ENCODE data around the gene NRG2. TPM values are rescaled to one million over a fixed set of nuclear protein-coding genes. Genes with fewer than 3 reads are reported as not detected.

Gene NRG2
- total RNA-seq, 1 experiment from 2014 or later: 0.17 TPM

- DNase-seq (ENCODE audit: low read depth): no peak
These were observed 162.5 kb downstream of the NRG2 start for GRCh38 chr5:139880416-139881142.

GRCh38 chr5:139878093-139878492 lies 165.0 kb downstream of the NRG2 start:
- peak; percentile 27 for DNase-seq (ENCODE audit: low read depth)

- DNase-seq (ENCODE audit: low read depth): peak; percentile 81
These were observed 165.9 kb downstream of the NRG2 start for GRCh38 chr5:139877129-139877597.

- DNase-seq (ENCODE audit: low read depth): no peak
These were observed 167.1 kb downstream of the NRG2 start for GRCh38 chr5:139875957-139876356.

GRCh38 chr5:139872851-139873794 lies 170.0 kb downstream of the NRG2 start:
- peak; percentile 34 for DNase-seq (ENCODE audit: low read depth)

GRCh38 chr5:139872052-139872766 lies 170.9 kb downstream of the NRG2 start:
- no peak for DNase-seq (ENCODE audit: low read depth)

- no peak for DNase-seq (ENCODE audit: low read depth)
These were observed 171.5 kb downstream of the NRG2 start for GRCh38 chr5:139871614-139872013.

GRCh38 chr5:139870677-139871076 lies 172.4 kb downstream of the NRG2 start:
- DNase-seq (ENCODE audit: low read depth): no peak

- DNase-seq (ENCODE audit: low read depth): no peak
These were observed 173.9 kb downstream of the NRG2 start for GRCh38 chr5:139869042-139869790.

GRCh38 chr5:139867581-139867980 lies 175.5 kb downstream of the NRG2 start:
- DNase-seq (ENCODE audit: low read depth): no peak

GRCh38 chr5:139867109-139867508 lies 176.0 kb downstream of the NRG2 start:
- DNase-seq (ENCODE audit: low read depth): no peak

GRCh38 chr5:139864716-139865483 lies 178.2 kb downstream of the NRG2 start:
- DNase-seq (ENCODE audit: low read depth): no peak

GRCh38 chr5:139863855-139864558 lies 179.1 kb downstream of the NRG2 start:
- DNase-seq (ENCODE audit: low read depth): peak; percentile 62

- no peak for DNase-seq (ENCODE audit: low read depth)
These were observed 179.7 kb downstream of the NRG2 start for GRCh38 chr5:139863361-139863760.

GRCh38 chr5:139862803-139863202 lies 180.3 kb downstream of the NRG2 start:
- DNase-seq (ENCODE audit: low read depth): no peak

- peak; percentile 51 for DNase-seq (ENCODE audit: low read depth)
These were observed 180.8 kb downstream of the NRG2 start for GRCh38 chr5:139862313-139862712.

- DNase-seq (ENCODE audit: low read depth): no peak
These were observed 181.3 kb downstream of the NRG2 start for GRCh38 chr5:139861889-139862207.

GRCh38 chr5:139861021-139861888 lies 181.8 kb downstream of the NRG2 start:
- DNase-seq (ENCODE audit: low read depth): no peak

- no peak for DNase-seq (ENCODE audit: low read depth)
These were observed 184.1 kb downstream of the NRG2 start for GRCh38 chr5:139859013-139859412.

Measured in Daoy (cell line).